Smooth muscle cell (in vitro differentiated cells): ENCODE data around the gene GARIN5A. TPM values are rescaled to one million over a fixed set of nuclear protein-coding genes. Genes with fewer than 3 reads are reported as not detected.

Experiments used
- DNase-seq: peaks from one replicate; lab custom pipeline; 2025; ENCODE audit not compliant: unreplicated experiment; lab: John Stamatoyannopoulos, UW
- H2AFZ ChIP-seq: fragments of 200-600 bp; sonication (generic); 2 replicates; pipeline ENCODE4 v1.6.0; 2016; ENCODE audit warnings: antibody characterized with exemption, low read depth, mild to moderate bottlenecking
- H3F3A ChIP-seq: fragments of 200-600 bp; sonication (generic); 2 replicates; pipeline ENCODE4 v1.6.0; 2017; ENCODE audit warnings: antibody characterized with exemption, low read depth
- H3K27ac ChIP-seq: fragments of 200-600 bp; sonication (generic); 2 replicates; pipeline ENCODE4 v1.5.1; 2016; ENCODE audit warnings: low read depth, mild to moderate bottlenecking
- H3K27me3 ChIP-seq: fragments of 200-600 bp; sonication (generic); 2 replicates; pipeline ENCODE4 v1.6.1; 2016; ENCODE audit warnings: low read depth, mild to moderate bottlenecking
- H3K36me3 ChIP-seq: fragments of 200-600 bp; sonication (generic); 2 replicates; pipeline ENCODE4 v1.5.1; 2016; ENCODE audit warnings: low read depth
- H3K4me1 ChIP-seq: fragments of 200-600 bp; sonication (generic); 2 replicates; pipeline ENCODE4 v1.5.1; 2016; ENCODE audit warnings: low read depth
- H3K4me2 ChIP-seq: fragments of 200-600 bp; sonication (generic); 2 replicates; pipeline ENCODE4 v1.6.0; 2016; ENCODE audit warnings: mild to moderate bottlenecking
- H3K4me3 ChIP-seq: fragments of 200-600 bp; sonication (generic); 2 replicates; pipeline ENCODE4 v1.5.1; 2016; ENCODE audit warnings: mild to moderate bottlenecking
- H3K79me2 ChIP-seq: fragments of 200-600 bp; sonication (generic); 2 replicates; pipeline ENCODE4 v1.6.0; 2016; ENCODE audit warnings: low read depth, mild to moderate bottlenecking
- H3K9ac ChIP-seq: fragments of 200-600 bp; sonication (generic); 2 replicates; pipeline ENCODE4 v1.6.0; 2016; ENCODE audit warnings: low read depth
- H3K9me3 ChIP-seq: fragments of 200-600 bp; sonication (generic); replicated peaks from 2 replicates; pipeline ENCODE4 v1.5.1; 2016; ENCODE audit warnings: low read depth
- H4K20me1 ChIP-seq: fragments of 200-600 bp; sonication (generic); 2 replicates; pipeline ENCODE4 v1.6.0; 2016; ENCODE audit warnings: low read depth
- CTCF ChIP-seq: fragments of 200-600 bp; sonication (generic); IDR thresholded peaks from 2 replicates; pipeline ENCODE4 v1.5.1; 2017; ENCODE audit warnings: borderline replicate concordance, mild to moderate bottlenecking, antibody characterized with exemption; ENCODE audit not compliant: insufficient read depth, poor library complexity, severe bottlenecking
- WGBS: methylation state at CpG from one replicate; pipeline ENCODE4 v1.1.7; 2016; ENCODE audit warnings: low lambda C conversion rate; 5-methylcytosine and 5-hydroxymethylcytosine counted together
- polyA plus RNA-seq: library from polyadenylated mRNA; unstranded; fragments of >200 nt; fragmentation: Nextera tagmentation; extraction: Ambion mirVana; gene quantifications from 2 replicates; pipeline ENCODE4 v1.2.1, GENCODE V29; 2016
- total RNA-seq: library from RNA; depleted of rRNA; stranded (reverse); fragments of >200 nt; gene quantifications from 2 replicates; pipeline ENCODE4 v1.2.3, GENCODE V29; 2014

GARIN5A gene
- total and polyA plus RNA-seq, 2 experiments from 2014 or later: 1.7 to 2.1 TPM

GRCh38 chr19:50482916-50483315 is 6.3 kb upstream of the GARIN5A start:
- no peak overlapping the region for H3K27ac ChIP-seq
- no peaks in the 10 kb centered on the region for H3F3A ChIP-seq
- H2AFZ ChIP-seq: no peak overlapping the region
- H3K36me3 ChIP-seq: no peaks in the 10 kb centered on the region
- peaks cover 14% of the 10 kb centered on the region for H4K20me1 ChIP-seq
- H3K4me1 ChIP-seq: no peaks in the 10 kb centered on the region
- H3K9me3 ChIP-seq: no peaks in the 10 kb centered on the region
- H3K27me3 ChIP-seq: no peaks in the 10 kb centered on the region
- no peak for DNase-seq
- peaks cover 7% of the 10 kb centered on the region for H3K79me2 ChIP-seq
- no peak overlapping the region for H3K4me2 ChIP-seq
- no peak overlapping the region for H3K9ac ChIP-seq
- TF ChIP-seq CTCF: no peak
- WGBS: 97% methylated on average over 10 of the region's 10 CpGs
- H3K4me3 ChIP-seq: no peak overlapping the region

- Histone ChIP-seq H2AFZ (no peak overlapping the region), H4K20me1 (peaks cover 19% of the 10 kb centered on the region), H3K4me2 (no peak overlapping the region), H3K9me3 (no peaks in the 10 kb centered on the region), H3K27me3 (no peaks in the 10 kb centered on the region), H3K4me3 (no peak overlapping the region), H3K79me2 (peaks cover 13% of the 10 kb centered on the region), H3K27ac (no peak overlapping the region), H3K4me1 (peaks cover 2% of the 10 kb centered on the region), H3F3A (no peaks in the 10 kb centered on the region), H3K9ac (no peak overlapping the region), H3K36me3 (no peaks in the 10 kb centered on the region)
- no peak for TF ChIP-seq CTCF
- no peak for DNase-seq
- 94% methylated on average over 9 of the region's 16 CpGs for WGBS
Observed at GRCh38 chr19:50482271-50482855, 5.7 kb upstream of the GARIN5A start.

DNA sequence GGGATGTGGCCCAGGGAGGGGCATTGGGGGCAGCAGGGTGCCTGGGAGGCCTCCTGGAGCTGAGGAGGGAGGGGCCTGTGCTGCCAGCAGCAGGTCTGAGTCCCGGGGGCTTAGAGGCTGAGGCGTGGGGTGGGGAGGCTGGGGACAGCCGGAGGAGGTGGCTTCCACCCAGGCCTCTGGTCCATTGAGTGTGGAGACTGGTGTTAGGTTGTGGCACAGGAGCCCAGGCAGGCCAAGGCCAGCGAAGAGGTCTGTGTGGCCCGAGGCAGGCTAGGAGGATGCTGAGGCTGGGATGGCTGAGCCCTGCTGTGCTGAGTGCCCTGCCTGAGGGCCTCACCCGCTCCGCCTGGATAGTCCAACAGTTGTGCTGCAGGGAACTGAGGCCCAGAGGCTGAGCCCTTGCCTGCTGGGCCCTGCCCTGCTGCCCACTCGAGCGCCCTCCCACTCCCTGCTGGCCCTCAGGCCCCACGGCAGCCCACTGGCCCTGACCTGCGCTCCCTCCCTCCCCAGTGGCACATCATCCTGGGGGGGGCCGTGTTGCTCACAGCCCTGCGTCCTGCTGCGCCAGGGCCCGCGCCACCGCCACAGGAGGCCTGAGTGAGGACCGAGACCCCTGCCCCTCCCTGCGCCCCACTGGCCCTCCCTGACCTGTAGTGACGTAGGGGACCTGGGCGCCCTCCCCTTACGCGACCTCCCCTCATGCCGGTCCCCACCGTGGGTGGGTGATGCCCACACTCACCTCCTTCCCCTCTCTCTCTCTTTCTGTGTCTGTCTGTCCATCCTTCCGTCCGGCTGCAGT is 4.9 kb upstream of the GARIN5A start:
- no peak overlapping the region for H2AFZ ChIP-seq
- WGBS: 98% methylated on average over 12 of the region's 27 CpGs
- DNase-seq: no peak
- no peak overlapping the region for H3K9ac ChIP-seq
- H3K79me2 ChIP-seq: peaks cover 16% of the 10 kb centered on the region
- H3K4me3 ChIP-seq: no peak overlapping the region
- no peaks in the 10 kb centered on the region for H3K27me3 ChIP-seq
- H3K9me3 ChIP-seq: no peaks in the 10 kb centered on the region
- H4K20me1 ChIP-seq: peaks cover 24% of the 10 kb centered on the region
- no peak for TF ChIP-seq CTCF
- H3F3A ChIP-seq: peaks cover 6% of the 10 kb centered on the region
- H3K27ac ChIP-seq: no peak overlapping the region
- H3K4me1 ChIP-seq: peaks cover 7% of the 10 kb centered on the region
- no peak overlapping the region for H3K4me2 ChIP-seq
- no peaks in the 10 kb centered on the region for H3K36me3 ChIP-seq
